HEK293T (cell line): ENCODE measurements around the gene ZNF24.

ENCODE experiments used
- ARNT ChIP-seq: fragments of 450-650 bp; IDR thresholded peaks from 2 replicates; pipeline ENCODE4 v1.6.1; 2017; ENCODE audit warnings: mild to moderate bottlenecking
- BHLHE40 ChIP-seq: fragments of 450-650 bp; IDR thresholded peaks from 2 replicates; pipeline ENCODE4 v1.6.1; 2016; ENCODE audit warnings: mild to moderate bottlenecking, moderate library complexity, borderline replicate concordance
- CTBP1 ChIP-seq: fragments of 450-650 bp; IDR thresholded peaks from 2 replicates; pipeline ENCODE4 v1.6.1; 2016; ENCODE audit warnings: borderline replicate concordance
- ELF4 ChIP-seq: fragments of 450-650 bp; IDR thresholded peaks from 2 replicates; pipeline ENCODE4 v1.6.1; 2017; ENCODE audit warnings: antibody characterized with exemption
- FOXK2 ChIP-seq: fragments of 450-650 bp; IDR thresholded peaks from 2 replicates; pipeline ENCODE4 v1.6.1; 2016; ENCODE audit warnings: mild to moderate bottlenecking
- FOXM1 ChIP-seq: fragments of 450-650 bp; IDR thresholded peaks from 2 replicates; pipeline ENCODE4 v1.6.1; 2017; ENCODE audit warnings: mild to moderate bottlenecking, borderline replicate concordance
- HDGF ChIP-seq: fragments of 450-650 bp; IDR thresholded peaks from 2 replicates; pipeline ENCODE4 v1.6.1; 2017; ENCODE audit warnings: antibody characterized with exemption, borderline replicate concordance
- NFRKB ChIP-seq: fragments of 450-650 bp; IDR thresholded peaks from 2 replicates; pipeline ENCODE4 v1.6.1; 2016; ENCODE audit warnings: mild to moderate bottlenecking, moderate library complexity
- SP1 ChIP-seq: fragments of 450-650 bp; IDR thresholded peaks from 2 replicates; pipeline ENCODE4 v1.6.1; 2017
- SUZ12 ChIP-seq: fragments of 450-650 bp; IDR thresholded peaks from 2 replicates; pipeline ENCODE4 v1.6.1; 2016; ENCODE audit warnings: mild to moderate bottlenecking
- TARDBP ChIP-seq: fragments of 450-650 bp; IDR thresholded peaks from 2 replicates; pipeline ENCODE4 v1.6.1; 2016
- ZNF384 ChIP-seq: fragments of 450-650 bp; IDR thresholded peaks from 2 replicates; pipeline ENCODE4 v1.6.1; 2016
- TF ChIP-seq, protein P1 (sequence below): fragments of 450-650 bp; IDR thresholded peaks from 2 replicates; pipeline ENCODE4 v1.6.1; 2016

DNA sequence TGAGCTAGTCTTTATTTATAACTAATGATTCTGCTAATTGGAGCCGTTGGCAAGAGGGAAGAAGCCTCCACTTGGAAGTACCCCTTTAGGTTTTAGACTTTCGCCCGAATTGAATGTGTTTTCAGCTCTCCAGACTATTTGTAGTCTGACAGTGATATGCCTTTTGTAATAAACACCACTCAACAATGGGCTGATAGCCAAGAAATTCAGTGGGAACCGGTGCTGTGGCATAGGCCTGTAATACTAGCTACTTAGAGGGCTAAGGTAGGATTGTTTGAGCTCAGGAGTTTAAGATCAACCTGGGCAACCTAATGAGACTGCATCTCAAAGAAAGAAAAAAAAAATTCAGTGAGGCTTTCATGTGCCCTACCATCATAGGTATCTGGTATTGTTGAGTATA is 40.6 kb downstream of the ZNF24 start:
- TF ChIP-seq FOXM1 (no peak), BHLHE40 (no peak), CTBP1 (no peak), ARNT (no peak), SP1 (no peak), ZNF384 (no peak), HDGF (no peak), SUZ12 (no peak), NFRKB (no peak), FOXK2 (no peak), ELF4 (no peak), TARDBP (no peak)
- TF ChIP-seq, protein P1, sequence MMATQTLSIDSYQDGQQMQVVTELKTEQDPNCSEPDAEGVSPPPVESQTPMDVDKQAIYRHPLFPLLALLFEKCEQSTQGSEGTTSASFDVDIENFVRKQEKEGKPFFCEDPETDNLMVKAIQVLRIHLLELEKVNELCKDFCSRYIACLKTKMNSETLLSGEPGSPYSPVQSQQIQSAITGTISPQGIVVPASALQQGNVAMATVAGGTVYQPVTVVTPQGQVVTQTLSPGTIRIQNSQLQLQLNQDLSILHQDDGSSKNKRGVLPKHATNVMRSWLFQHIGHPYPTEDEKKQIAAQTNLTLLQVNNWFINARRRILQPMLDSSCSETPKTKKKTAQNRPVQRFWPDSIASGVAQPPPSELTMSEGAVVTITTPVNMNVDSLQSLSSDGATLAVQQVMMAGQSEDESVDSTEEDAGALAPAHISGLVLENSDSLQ: no peak
